ENCODE results near the gene ZNF544. TPM values are rescaled to one million over a fixed set of nuclear protein-coding genes. Genes with fewer than 3 reads are reported as not detected.

ZNF544 gene
- total RNA-seq, 3 donors from 2014 or later (not counting 1 experiment from before 2014, with no cell fraction given): 21.9 to 31.5 (median 21.9) TPM

- H3K4me3 ChIP-seq (ENCODE audit: low read length): no peak overlapping the region
- peaks cover 97% of the 10 kb centered on the region for H3K9me3 ChIP-seq (ENCODE audit: control insufficient read depth, insufficient read depth, low read length)
- WGBS (ENCODE audit: insufficient coverage): 97% methylated on average over 17 of the region's 17 CpGs
- ATAC-seq (no peak), DNase-seq (no peak)
- Mint-ChIP-seq H3K4me3 (no peak overlapping the region), H3K9me3 (peaks cover 10 to 27% of the 10 kb centered on the region in 2 donors), H3K4me1 (no peaks in the 10 kb centered on the region), H3K27me3 (ENCODE audit: low read depth in 2 of 2) (no peaks in the 10 kb centered on the region), H3K36me3 (peaks cover 47% of the 10 kb centered on the region), H3K27ac (no peak overlapping the region)
- H3K27ac ChIP-seq (ENCODE audit: low read length): no peak overlapping the region
- no peaks in the 10 kb centered on the region for H3K4me1 ChIP-seq (ENCODE audit: control insufficient read depth, insufficient read depth, low read length)
- no peak for TF ChIP-seq CTCF (IDR thresholded peaks at IDR 0.05)
- H3K27me3 ChIP-seq (ENCODE audit: control insufficient read depth, insufficient read depth, low read length): no peaks in the 10 kb centered on the region
- intact Hi-C loops (cut with micrococcal nuclease): no loop called here
- peaks cover 52% of the 10 kb centered on the region for H3K36me3 ChIP-seq (ENCODE audit: control insufficient read depth, insufficient read depth, low read length)
Observed at GRCh38 chr19:58212336-58213074, 16.2 kb upstream of the ZNF544 start.

- peaks cover 97% of the 10 kb centered on the region for H3K9me3 ChIP-seq (ENCODE audit: control insufficient read depth, insufficient read depth, low read length)
- TF ChIP-seq CTCF (IDR thresholded peaks at IDR 0.05): no peak
- H3K36me3 Mint-ChIP-seq: peaks cover 42% of the 10 kb centered on the region
- H3K4me1 Mint-ChIP-seq: no peaks in the 10 kb centered on the region
- no peaks in the 10 kb centered on the region for H3K27me3 ChIP-seq (ENCODE audit: control insufficient read depth, insufficient read depth, low read length)
- no peak for DNase-seq
- ATAC-seq: no peak
- no peak overlapping the region for H3K27ac Mint-ChIP-seq
- no peaks in the 10 kb centered on the region for H3K27me3 Mint-ChIP-seq (ENCODE audit: low read depth in 2 of 2)
- intact Hi-C loops (cut with micrococcal nuclease): no loop called here
- H3K4me3 ChIP-seq (ENCODE audit: low read length): no peak overlapping the region
- H3K9me3 Mint-ChIP-seq: peaks cover 4 to 22% of the 10 kb centered on the region in 2 donors
- WGBS (ENCODE audit: insufficient coverage): 100% methylated on average over 1 of the region's 1 CpG
- H3K27ac ChIP-seq (ENCODE audit: low read length): no peak overlapping the region
- H3K36me3 ChIP-seq (ENCODE audit: control insufficient read depth, insufficient read depth, low read length): peaks cover 46% of the 10 kb centered on the region
- no peaks in the 10 kb centered on the region for H3K4me1 ChIP-seq (ENCODE audit: control insufficient read depth, insufficient read depth, low read length)
- H3K4me3 Mint-ChIP-seq: no peak overlapping the region
Observed at GRCh38 chr19:58213075-58213369, 15.7 kb upstream of the ZNF544 start.

GRCh38 chr19:58217069-58217481, 11.6 kb upstream of the ZNF544 start:
- Histone ChIP-seq H3K4me1 (ENCODE audit: control insufficient read depth, insufficient read depth, low read length) (no peaks in the 10 kb centered on the region), H3K27me3 (ENCODE audit: control insufficient read depth, insufficient read depth, low read length) (no peaks in the 10 kb centered on the region), H3K4me3 (ENCODE audit: low read length) (no peak overlapping the region), H3K9me3 (ENCODE audit: control insufficient read depth, insufficient read depth, low read length) (peaks cover 69% of the 10 kb centered on the region), H3K36me3 (ENCODE audit: control insufficient read depth, insufficient read depth, low read length) (peaks cover 8% of the 10 kb centered on the region), H3K27ac (ENCODE audit: low read length) (no peak overlapping the region)
- Mint-ChIP-seq H3K27me3 (ENCODE audit: low read depth in 2 of 2) (no peaks in the 10 kb centered on the region), H3K27ac (no peak overlapping the region), H3K9me3 (peaks cover 0 to 11% of the 10 kb centered on the region in 2 donors), H3K36me3 (peaks cover 20% of the 10 kb centered on the region), H3K4me1 (no peaks in the 10 kb centered on the region), H3K4me3 (peak overlapping the region; percentile 13)
- intact Hi-C loops (cut with micrococcal nuclease): no loop called here
- no peak for TF ChIP-seq CTCF (IDR thresholded peaks at IDR 0.05)
- DNase-seq (no peak), ATAC-seq (no peak)
- 59% methylated on average over 34 of the region's 34 CpGs for WGBS (ENCODE audit: insufficient coverage)
